Liver (tissue), 9 donors: ENCODE results near the gene CBX2. TPM values are rescaled to one million over a fixed set of nuclear protein-coding genes. Genes with fewer than 3 reads are reported as not detected.

Source experiments
- DNase-seq: peaks from one replicate; pipeline ENCODE4 v3.0.0-alpha.2; 2017; ENCODE audit warnings: low spot score
- H3K27ac ChIP-seq, 2 donors: one replicate each; pipeline ENCODE4 v1.7.0; 2013; ENCODE audit warnings: inconsistent platforms in 2 of 2, low read length in 2 of 2, control low read depth in 1 of 2, low read depth in 1 of 2, mild to moderate bottlenecking in 1 of 2
- H3K27me3 ChIP-seq, 4 donors: one replicate each; pipeline versions ENCODE4 v1.6.1 to v1.7.0; 2013; ENCODE audit warnings: low read length in 3 of 4, inconsistent platforms in 1 of 4, mild to moderate bottlenecking in 1 of 4, moderate library complexity in 1 of 4; ENCODE audit not compliant: control insufficient read depth in 4 of 4, insufficient read depth in 4 of 4
- H3K36me3 ChIP-seq, 4 donors: one replicate each; pipeline versions ENCODE4 v1.6.1 to v1.7.0; 2013; ENCODE audit warnings: low read length in 3 of 4, mild to moderate bottlenecking in 3 of 4, low read depth in 1 of 4, moderate library complexity in 1 of 4; ENCODE audit not compliant: control insufficient read depth in 4 of 4, insufficient read depth in 3 of 4
- H3K4me1 ChIP-seq, 4 donors: one replicate each; pipeline versions ENCODE4 v1.6.1 to v1.7.0; 2013; ENCODE audit warnings: low read length in 3 of 4, mild to moderate bottlenecking in 3 of 4, moderate library complexity in 1 of 4; ENCODE audit not compliant: control insufficient read depth in 4 of 4, insufficient read depth in 4 of 4
- H3K4me3 ChIP-seq, 3 donors: one replicate each; pipeline versions ENCODE4 v1.6.1 to v1.7.0; 2013; ENCODE audit warnings: low read length in 3 of 3, control low read depth in 1 of 3, low read depth in 1 of 3, mild to moderate bottlenecking in 1 of 3
- H3K9ac ChIP-seq, 2 donors: one replicate each; pipeline ENCODE4 v1.7.0; 2013; ENCODE audit warnings: low read length in 2 of 2, mild to moderate bottlenecking in 2 of 2, moderate library complexity in 2 of 2, control low read depth in 1 of 2, low read depth in 1 of 2
- H3K9me3 ChIP-seq, 4 donors: one replicate each; pipeline versions ENCODE4 v1.6.1 to v1.7.0; 2013; ENCODE audit warnings: low read length in 3 of 4; ENCODE audit not compliant: control insufficient read depth in 4 of 4
- ATF3 ChIP-seq: IDR thresholded peaks from 2 replicates; pipeline ENCODE4 v1.6.1; 2016; ENCODE audit warnings: antibody characterized with exemption
- CTCF ChIP-seq: fragments of 150-350 bp; IDR thresholded peaks from 2 replicates; pipeline ENCODE4 v1.5.1; 2017; ENCODE audit warnings: improper control_type of control experiment, low read depth, low read length; ENCODE audit not compliant: missing input control
- EGR1 ChIP-seq, 2 donors: IDR thresholded peaks; 2 replicates each; pipeline ENCODE4 v1.6.1; 2016 to 2018; ENCODE audit warnings: antibody characterized with exemption in 2 of 2, low read depth in 2 of 2
- JUND ChIP-seq, 2 donors: IDR thresholded peaks; 2 replicates each; pipeline ENCODE4 v1.6.1; 2016; ENCODE audit warnings: antibody characterized with exemption in 2 of 2
- NR2F2 ChIP-seq: IDR thresholded peaks from 2 replicates; pipeline ENCODE4 v1.6.1; 2016; ENCODE audit warnings: antibody characterized with exemption
- REST ChIP-seq: IDR thresholded peaks from 2 replicates; pipeline ENCODE4 v1.6.1; 2016; ENCODE audit warnings: antibody characterized with exemption, mild to moderate bottlenecking
- RXRA ChIP-seq, 2 donors: IDR thresholded peaks; 2 replicates each; pipeline ENCODE4 v1.6.1; 2017 to 2018; ENCODE audit warnings: antibody characterized with exemption in 2 of 2, mild to moderate bottlenecking in 1 of 2
- TAF1 ChIP-seq: conservative IDR thresholded peaks from 2 replicates; pipeline ENCODE4 v1.6.1; 2016; ENCODE audit warnings: antibody characterized with exemption, mild to moderate bottlenecking
- YY1 ChIP-seq: IDR thresholded peaks from 2 replicates; pipeline ENCODE4 v1.6.1; 2016; ENCODE audit warnings: antibody characterized with exemption, mild to moderate bottlenecking
- WGBS: extraction: QIAGEN DNeasy Blood & Tissue Kit; methylation state at CpG from one replicate; pipeline ENCODE4 v1.1.7; 2013; 5-methylcytosine and 5-hydroxymethylcytosine counted together
- polyA plus RNA-seq, 2 donors: library from polyadenylated mRNA; stranded (reverse) in 1 of 2; unstranded in 1 of 2; fragments of 200-250 nt in 1 of 2; fragments of >200 nt in 1 of 2; fragmentation: Nextera tagmentation in 1 of 2; extraction: Ambion mirVana in 1 of 2; gene quantifications; one replicate each; pipeline versions ENCODE4 v1.2.1 to v1.2.3, GENCODE V29; 2013 to 2015
- total RNA-seq, 2 donors: library from RNA; depleted of rRNA; stranded (reverse); fragments of >200 nt; gene quantifications; one replicate each; pipeline ENCODE4 v1.2.3, GENCODE V29; 2014
- TF ChIP-seq, protein P1 (sequence below): IDR thresholded peaks from 2 replicates; pipeline ENCODE4 v1.6.1; 2016; ENCODE audit warnings: antibody characterized with exemption
- donor health status: healthy.
- donor health status: healthy.
- donor health status: healthy.
- donor health status: healthy.
- donor health status: healthy.

Gene CBX2
- total and polyA plus RNA-seq, 4 donors = 0.33 to 2.4 (median 0.53) TPM

DNA sequence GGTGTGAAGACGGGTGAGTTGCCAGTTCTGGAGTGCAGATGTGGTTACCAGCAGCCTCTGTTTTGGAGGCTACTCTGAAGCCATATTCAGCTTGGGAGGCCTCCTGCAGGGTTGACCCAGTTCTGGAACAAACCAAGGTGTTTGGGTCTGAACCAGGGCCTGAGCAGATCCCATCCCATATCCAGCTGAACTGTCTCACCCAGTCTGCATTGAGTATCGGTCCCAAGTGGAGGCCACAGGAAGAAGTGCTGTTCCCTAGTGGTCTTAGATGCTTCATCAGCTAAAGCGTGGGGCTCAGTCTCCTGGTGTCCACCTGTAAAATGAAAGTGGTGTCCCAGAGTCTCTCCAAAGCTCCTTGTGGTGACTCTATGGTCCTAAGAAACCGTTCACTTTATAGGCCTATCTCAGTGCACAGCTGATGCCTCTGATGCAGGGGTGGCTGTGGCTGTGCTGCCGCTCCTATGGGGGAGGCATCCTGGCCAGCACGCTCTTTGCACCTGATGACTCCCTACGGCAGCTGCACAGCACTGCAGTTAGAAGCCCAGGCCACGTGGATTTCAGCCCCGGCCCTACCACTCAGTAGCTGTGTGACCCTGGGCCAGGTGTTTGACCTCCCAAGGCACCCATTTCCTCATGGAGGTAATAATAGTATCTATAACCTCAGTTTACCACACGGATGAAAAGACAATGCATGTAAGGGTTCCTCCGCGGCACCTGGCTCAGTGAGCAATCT is 40.2 kb downstream of the CBX2 start (continued):
- TF ChIP-seq REST = no peak

DNA sequence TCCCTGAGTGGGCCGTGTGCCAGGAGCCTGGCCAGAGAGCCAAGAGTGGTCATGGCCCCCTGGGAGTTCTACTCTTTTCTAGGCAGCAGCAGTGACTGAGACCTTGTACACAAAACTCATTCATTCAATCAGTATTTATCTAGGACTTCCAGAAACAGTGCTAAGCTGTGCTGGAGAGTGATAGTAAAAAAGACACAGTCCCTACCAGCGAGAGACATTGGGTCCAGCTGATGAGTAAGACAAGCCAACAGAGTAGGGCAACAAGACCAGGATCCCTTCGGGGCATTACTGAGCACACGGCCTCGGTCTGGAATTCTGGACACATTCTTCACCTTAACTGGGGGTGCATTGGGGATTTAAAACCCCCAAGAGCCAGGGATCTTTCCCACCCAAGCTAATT is 41.1 kb downstream of the CBX2 start:
- Histone ChIP-seq H3K9me3 (no peaks in the 10 kb centered on the region), H3K36me3 (no peaks in the 10 kb centered on the region), H3K9ac (no peak overlapping the region), H3K27me3 (peaks cover 0 to 9% (median 0%) of the 10 kb centered on the region in 4 donors), H3K4me3 (no peak overlapping the region), H3K4me1 (peaks cover 3 to 14% (median 10%) of the 10 kb centered on the region in 4 donors), H3K27ac (no peak overlapping the region)
- TF ChIP-seq RXRA (IDR thresholded peaks at IDR 0.05) (no peak), ATF3 (no peak), NR2F2 (no peak), EGR1 (IDR thresholded peaks at IDR 0.05; ENCODE audit: low read depth in 2 of 2) (no peak)
- TF ChIP-seq, protein P1, sequence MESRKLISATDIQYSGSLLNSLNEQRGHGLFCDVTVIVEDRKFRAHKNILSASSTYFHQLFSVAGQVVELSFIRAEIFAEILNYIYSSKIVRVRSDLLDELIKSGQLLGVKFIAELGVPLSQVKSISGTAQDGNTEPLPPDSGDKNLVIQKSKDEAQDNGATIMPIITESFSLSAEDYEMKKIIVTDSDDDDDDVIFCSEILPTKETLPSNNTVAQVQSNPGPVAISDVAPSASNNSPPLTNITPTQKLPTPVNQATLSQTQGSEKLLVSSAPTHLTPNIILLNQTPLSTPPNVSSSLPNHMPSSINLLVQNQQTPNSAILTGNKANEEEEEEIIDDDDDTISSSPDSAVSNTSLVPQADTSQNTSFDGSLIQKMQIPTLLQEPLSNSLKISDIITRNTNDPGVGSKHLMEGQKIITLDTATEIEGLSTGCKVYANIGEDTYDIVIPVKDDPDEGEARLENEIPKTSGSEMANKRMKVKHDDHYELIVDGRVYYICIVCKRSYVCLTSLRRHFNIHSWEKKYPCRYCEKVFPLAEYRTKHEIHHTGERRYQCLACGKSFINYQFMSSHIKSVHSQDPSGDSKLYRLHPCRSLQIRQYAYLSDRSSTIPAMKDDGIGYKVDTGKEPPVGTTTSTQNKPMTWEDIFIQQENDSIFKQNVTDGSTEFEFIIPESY = no peak
- no peak for DNase-seq
- 90% methylated on average over 5 of the region's 5 CpGs for WGBS

DNA sequence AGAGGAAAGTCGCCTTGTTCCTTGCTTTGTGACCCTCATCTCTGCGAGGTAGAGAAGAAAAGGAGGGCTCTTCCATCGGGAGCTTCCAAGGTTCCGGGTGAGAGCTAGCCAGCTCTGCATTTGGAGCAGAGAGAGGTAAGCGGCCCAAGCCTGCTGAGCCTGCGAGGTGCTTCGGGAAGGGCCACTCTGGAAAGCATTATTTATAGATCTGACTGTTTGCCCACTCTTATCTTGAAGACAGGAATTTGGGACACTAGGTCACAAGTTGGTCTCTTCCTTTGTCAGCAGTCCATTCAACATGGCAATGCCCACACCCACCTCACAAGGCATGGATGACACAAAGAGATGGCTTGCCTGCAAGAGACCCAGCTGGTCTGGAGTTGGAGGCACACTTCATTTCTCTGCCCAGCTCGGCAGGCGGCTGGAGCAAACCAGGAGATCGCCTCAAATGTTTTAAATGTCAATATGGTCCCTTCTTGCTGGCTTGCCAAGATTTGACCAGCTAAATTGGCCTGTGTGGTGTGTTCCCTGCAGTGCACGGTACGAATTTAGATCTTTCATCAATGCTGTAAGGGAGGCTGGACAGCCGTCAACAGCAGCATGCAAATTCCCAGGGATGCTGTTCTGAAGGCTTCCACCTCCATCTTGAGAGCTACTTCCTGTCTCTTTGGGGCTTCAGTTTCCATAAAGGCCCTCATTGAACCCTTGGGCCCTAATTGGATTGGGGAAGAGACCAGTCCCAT is 41.8 kb downstream of the CBX2 start:
- no peaks in the 10 kb centered on the region for H3K36me3 ChIP-seq
- peaks cover 0 to 4% (median 0%) of the 10 kb centered on the region in 4 donors for H3K27me3 ChIP-seq
- no peak overlapping the region for H3K27ac ChIP-seq
- H3K4me3 ChIP-seq = no peak overlapping the region
- DNase-seq = no peak
- H3K9ac ChIP-seq = no peak overlapping the region
- TF ChIP-seq JUND (IDR thresholded peaks at IDR 0.05) = no peak
- TF ChIP-seq CTCF = no peak
- TF ChIP-seq YY1 = no peak
- TF ChIP-seq TAF1 = no peak
- H3K9me3 ChIP-seq = no peaks in the 10 kb centered on the region
- H3K4me1 ChIP-seq = peaks cover 3 to 12% (median 8%) of the 10 kb centered on the region in 4 donors
- 93% methylated on average over 13 of the region's 13 CpGs for WGBS
